Transverse colon (tissue), 3 donors: ENCODE data around the gene FNDC5.

Source experiments
- POLR2A ChIP-seq: fragments of 450-650 bp; IDR thresholded peaks from one replicate; pipeline ENCODE4 v1.6.1; 2016; ENCODE audit warnings: antibody characterized with exemption, mild to moderate bottlenecking, moderate library complexity
- TF ChIP-seq, protein P1 (sequence below), 5 experiments: fragments of 200-600 bp in 3 of 5; fragments of 450-650 bp in 2 of 5; sonication (generic) in 3 of 5; IDR thresholded peaks; 1 replicate in 2 of 5; 2 replicates in 3 of 5; pipeline ENCODE4 v1.5.1; 2016 to 2017; ENCODE audit warnings: antibody characterized with exemption in 5 of 5, inconsistent platforms in 3 of 5, mild to moderate bottlenecking in 2 of 5, moderate library complexity in 1 of 5

DNA sequence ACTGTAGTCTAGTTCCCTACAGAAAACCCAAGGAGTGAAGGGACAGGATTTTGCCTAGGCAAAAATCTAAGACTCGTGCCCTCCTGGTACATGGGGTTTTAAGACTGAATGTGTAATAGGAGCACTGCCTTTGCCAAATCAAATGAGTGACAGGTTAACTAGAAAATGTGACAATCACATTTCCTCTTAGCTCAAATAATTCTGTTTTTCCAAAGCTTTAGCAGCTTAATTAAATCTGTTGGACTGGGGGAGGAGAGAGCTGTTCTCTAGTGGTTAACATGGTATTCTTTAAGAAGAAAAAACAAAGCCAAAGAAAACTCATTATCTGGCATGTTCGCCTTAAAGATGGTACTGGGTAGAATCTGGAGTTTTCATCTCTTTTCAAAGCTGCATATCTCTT, 12.6 kb downstream of the FNDC5 start:
- TF ChIP-seq, protein P1, sequence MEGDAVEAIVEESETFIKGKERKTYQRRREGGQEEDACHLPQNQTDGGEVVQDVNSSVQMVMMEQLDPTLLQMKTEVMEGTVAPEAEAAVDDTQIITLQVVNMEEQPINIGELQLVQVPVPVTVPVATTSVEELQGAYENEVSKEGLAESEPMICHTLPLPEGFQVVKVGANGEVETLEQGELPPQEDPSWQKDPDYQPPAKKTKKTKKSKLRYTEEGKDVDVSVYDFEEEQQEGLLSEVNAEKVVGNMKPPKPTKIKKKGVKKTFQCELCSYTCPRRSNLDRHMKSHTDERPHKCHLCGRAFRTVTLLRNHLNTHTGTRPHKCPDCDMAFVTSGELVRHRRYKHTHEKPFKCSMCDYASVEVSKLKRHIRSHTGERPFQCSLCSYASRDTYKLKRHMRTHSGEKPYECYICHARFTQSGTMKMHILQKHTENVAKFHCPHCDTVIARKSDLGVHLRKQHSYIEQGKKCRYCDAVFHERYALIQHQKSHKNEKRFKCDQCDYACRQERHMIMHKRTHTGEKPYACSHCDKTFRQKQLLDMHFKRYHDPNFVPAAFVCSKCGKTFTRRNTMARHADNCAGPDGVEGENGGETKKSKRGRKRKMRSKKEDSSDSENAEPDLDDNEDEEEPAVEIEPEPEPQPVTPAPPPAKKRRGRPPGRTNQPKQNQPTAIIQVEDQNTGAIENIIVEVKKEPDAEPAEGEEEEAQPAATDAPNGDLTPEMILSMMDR (IDR thresholded peaks at IDR 0.05): no peak
- TF ChIP-seq POLR2A: no peak
